HCT116 (cell line): ENCODE data around the gene ADGRD1. TPM values are rescaled to one million over a fixed set of nuclear protein-coding genes. Genes with fewer than 3 reads are reported as not detected.

Source experiments
- ATAC-seq: fragments of 200-7000 bp; cut with Tn5 transposase; 2 replicates; pipeline ENCODE4 v1.9.1; 2020; ENCODE audit warnings: mild to moderate bottlenecking, moderate library complexity
- BruUV-seq: library from RNA; stranded (reverse); fragments of 400-500 nt; replicated peaks from 2 replicates; lab custom pipeline; 2021; lab: Mats Ljungman, UMichigan
- CTCF ChIA-PET: fragments of 300-600 bp; sonication (Branson Sonifier 250); formaldehyde crosslinking; loops from one replicate; lab custom pipeline; 2021; ENCODE audit warnings: antibody characterized with exemption; lab: Charles Lee
- POLR2A ChIA-PET: fragments of 300-600, 350-600 bp; sonication (Branson Sonifier 250); formaldehyde crosslinking; loops from one replicate; lab custom pipeline; 2021; ENCODE audit warnings: antibody characterized with exemption; lab: Charles Lee
- RAD21 ChIA-PET, 2 experiments: fragments of 300-600 bp; sonication (Branson Sonifier 250); formaldehyde crosslinking; loops; one replicate each; lab custom pipeline; 2023; ENCODE audit warnings: low total read pairs in 2 of 2; ENCODE audit not compliant: uncharacterized antibody in 2 of 2, unreplicated experiment in 2 of 2, low non-redundant PET in 1 of 2; lab: Charles Lee
- DNase-seq: peaks from one replicate; pipeline ENCODE4 v3.0.0-alpha.2; 2010; ENCODE audit warnings: low read depth, low spot score
- H2AFZ ChIP-seq: fragments of 200-600 bp; shearing (Covaris generic), sonication (generic); 2 replicates; pipeline ENCODE4 v1.6.1; 2017; ENCODE audit warnings: low read depth, mixed run types, mixed read lengths, antibody characterized with exemption, low read length; ENCODE audit not compliant: poor library complexity, severe bottlenecking
- H3K27ac ChIP-seq: 2 replicates; pipeline ENCODE4 v1.5.1; 2012; ENCODE audit warnings: low read depth, low read length
- H3K27me3 ChIP-seq: fragments of 200-600 bp; sonication (generic); 2 replicates; pipeline ENCODE4 v1.6.1; 2016; ENCODE audit warnings: mixed run types, low read length, mixed read lengths; ENCODE audit not compliant: insufficient read depth
- H3K36me3 ChIP-seq, 2 experiments: fragments of 200-500 bp in 1 of 2; fragments of 200-600 bp in 1 of 2; sonication (Bioruptor generic) in 1 of 2; sonication (generic) in 1 of 2; 2 replicates each; pipeline versions ENCODE4 v1.5.1 to v1.6.1; 2014 to 2016; ENCODE audit warnings: low read length in 2 of 2, inconsistent platforms in 1 of 2, mixed read lengths in 1 of 2, mixed run types in 1 of 2; ENCODE audit not compliant: insufficient read depth in 2 of 2, control insufficient read depth in 1 of 2
- H3K4me1 ChIP-seq, 2 experiments: fragments of 200-600 bp in 1 of 2; sonication (generic) in 1 of 2; 2 replicates each; pipeline versions ENCODE4 v1.5.1 to v1.6.1; 2012 to 2017; ENCODE audit warnings: low read length in 2 of 2, inconsistent platforms in 1 of 2, mild to moderate bottlenecking in 1 of 2, mixed read lengths in 1 of 2, mixed run types in 1 of 2, moderate library complexity in 1 of 2; ENCODE audit not compliant: insufficient read depth in 2 of 2, control insufficient read depth in 1 of 2
- H3K4me2 ChIP-seq: fragments of 200-600 bp; sonication (generic); 2 replicates; pipeline ENCODE4 v1.6.1; 2017; ENCODE audit warnings: mixed run types, low read length, mixed read lengths
- H3K4me3 ChIP-seq, 2 experiments: fragments of 200-600 bp in 1 of 2; sonication (generic) in 1 of 2; replicated peaks in 1 of 2; 2 replicates each; pipeline ENCODE4 v1.5.1; 2011 to 2016; ENCODE audit warnings: low read length in 2 of 2, control low read depth in 1 of 2, low read depth in 1 of 2, mild to moderate bottlenecking in 1 of 2, mixed read lengths in 1 of 2, mixed run types in 1 of 2
- H3K79me2 ChIP-seq: fragments of 200-600 bp; sonication (generic); 2 replicates; pipeline ENCODE4 v1.6.1; 2017; ENCODE audit warnings: mild to moderate bottlenecking, mixed run types, low read length, moderate library complexity, mixed read lengths; ENCODE audit not compliant: insufficient read depth
- H3K9ac ChIP-seq: fragments of 200-600 bp; sonication (generic); 2 replicates; pipeline ENCODE4 v1.6.1; 2016; ENCODE audit warnings: low read length, mixed read lengths
- H3K9me2 ChIP-seq: fragments of 200-600 bp; sonication (generic), shearing (Covaris generic); 2 replicates; pipeline ENCODE4 v1.6.1; 2017; ENCODE audit warnings: mixed run types, mild to moderate bottlenecking, moderate library complexity; ENCODE audit not compliant: insufficient read depth
- H3K9me3 ChIP-seq, 2 experiments: fragments of 200-500 bp in 1 of 2; fragments of 200-600 bp in 1 of 2; sonication (Bioruptor generic) in 1 of 2; sonication (generic) in 1 of 2; 2 replicates each; pipeline ENCODE4 v1.6.1; 2014 to 2017; ENCODE audit warnings: low read length in 2 of 2, mixed read lengths in 2 of 2, inconsistent platforms in 1 of 2, low read depth in 1 of 2, mild to moderate bottlenecking in 1 of 2, mixed run types in 1 of 2, moderate library complexity in 1 of 2; ENCODE audit not compliant: control insufficient read depth in 1 of 2, insufficient read depth in 1 of 2
- H4K20me1 ChIP-seq: fragments of 200-600 bp; sonication (generic), shearing (Covaris generic); 2 replicates; pipeline ENCODE4 v1.6.1; 2017; ENCODE audit warnings: mixed run types, mild to moderate bottlenecking, moderate library complexity; ENCODE audit not compliant: insufficient read depth
- ATF3 ChIP-seq: IDR thresholded peaks from 2 replicates; pipeline ENCODE4 v1.6.1; 2012
- CEBPB ChIP-seq: IDR thresholded peaks from 2 replicates; pipeline ENCODE4 v1.6.1; 2012; ENCODE audit warnings: low read depth
- CTCF ChIP-seq, 3 experiments: fragments of 200-600 bp in 1 of 3; sonication (generic) in 1 of 3; IDR thresholded peaks in 2 of 3; conservative IDR thresholded peaks in 1 of 3; 2 replicates each; pipeline ENCODE4 v1.5.1; 2012 to 2017; ENCODE audit warnings: low read depth in 2 of 3, low read length in 2 of 3, antibody characterized with exemption in 1 of 3, borderline replicate concordance in 1 of 3, control low read depth in 1 of 3, mild to moderate bottlenecking in 1 of 3, mixed read lengths in 1 of 3, mixed run types in 1 of 3, moderate library complexity in 1 of 3; ENCODE audit not compliant: insufficient read depth in 1 of 3
- EGR1 ChIP-seq: IDR thresholded peaks from 2 replicates; pipeline ENCODE4 v1.6.1; 2012; ENCODE audit warnings: low read depth
- EZH2phosphoT487 ChIP-seq: fragments of 200-600 bp; IDR thresholded peaks from 2 replicates; pipeline ENCODE4 v1.6.1; 2018; ENCODE audit warnings: antibody characterized with exemption, borderline replicate concordance
- POLR2AphosphoS5 ChIP-seq: IDR thresholded peaks from 2 replicates; pipeline ENCODE4 v1.6.1; 2011; ENCODE audit warnings: mild to moderate bottlenecking, low read depth, low read length, moderate library complexity
- REST ChIP-seq: IDR thresholded peaks from 2 replicates; pipeline ENCODE4 v1.6.1; 2012; ENCODE audit warnings: low read depth
- SIN3A ChIP-seq: IDR thresholded peaks from 2 replicates; pipeline ENCODE4 v1.6.1; 2012; ENCODE audit warnings: low read depth
- SP1 ChIP-seq: IDR thresholded peaks from 2 replicates; pipeline ENCODE4 v1.6.1; 2012; ENCODE audit warnings: low read depth
- TCF7L2 ChIP-seq: IDR thresholded peaks from 2 replicates; pipeline ENCODE4 v1.7.0; 2011; ENCODE audit warnings: borderline replicate concordance, inconsistent platforms; ENCODE audit not compliant: insufficient read depth, insufficient read length; ENCODE audit errors: extremely low read depth
- ZBTB33 ChIP-seq: IDR thresholded peaks from 2 replicates; pipeline ENCODE4 v1.6.1; 2011; ENCODE audit warnings: mild to moderate bottlenecking, low read length, moderate library complexity; ENCODE audit not compliant: insufficient replicate concordance; ENCODE audit errors: extremely low read depth
- ZFX ChIP-seq: fragments of 450-650 bp; IDR thresholded peaks from 2 replicates; pipeline ENCODE4 v1.6.1; 2017
- intact Hi-C: fragments of 100-400 bp; cut with micrococcal nuclease; formaldehyde crosslinking; loops from 2 replicates; pipeline ENCODE4 v1.10.0; 2022
- total RNA-seq: library from RNA; stranded (reverse); gene quantifications from one replicate; pipeline ENCODE4 v1.2.1, GENCODE V29; 2021; ENCODE audit not compliant: unreplicated experiment

Gene ADGRD1
- total RNA-seq, 1 experiment from 2014 or later, result 0.44 TPM

- H3K9me2 ChIP-seq, result no peaks in the 10 kb centered on the region
- no peaks in the 10 kb centered on the region for H4K20me1 ChIP-seq
- CTCF ChIA-PET, result no interaction called here
- peaks cover 0 to 5% of the 10 kb centered on the region in 2 experiments; a peak in 1 of 4 replicates for H3K9me3 ChIP-seq
- POLR2A ChIA-PET, result no interaction called here
- H3K9ac ChIP-seq, result no peak overlapping the region
- H3K27ac ChIP-seq, result no peak overlapping the region
- H3K4me3 ChIP-seq, result no peak overlapping the region
- intact Hi-C loops, result no loop called here
- no peaks in the 10 kb centered on the region for H3K79me2 ChIP-seq
- ATAC-seq, result no peak
- RAD21 ChIA-PET, result no interaction called here
- no peaks in the 10 kb centered on the region for H3K36me3 ChIP-seq
- TF ChIP-seq SP1 (no peak), SIN3A (no peak), EGR1 (no peak)
- peaks cover 14% of the 10 kb centered on the region; the same call in 1 of the 2 replicates for H3K27me3 ChIP-seq
- DNase-seq, result no peak
- BruUV-seq, result no TSS peak
- H3K4me1 ChIP-seq, result no peaks in the 10 kb centered on the region
- H3K4me2 ChIP-seq, result no peak overlapping the region
- no peak overlapping the region for H2AFZ ChIP-seq
Observed at GRCh38 chr12:130960058-130960457, 6.4 kb downstream of the ADGRD1 start.

- Histone ChIP-seq H3K9ac (no peak overlapping the region), H4K20me1 (no peaks in the 10 kb centered on the region), H3K4me2 (no peak overlapping the region), H3K36me3 (no peaks in the 10 kb centered on the region), H3K4me3 (no peak overlapping the region), H3K4me1 (no peaks in the 10 kb centered on the region), H3K27me3 (peaks cover 14% of the 10 kb centered on the region; the same call in 1 of the 2 replicates), H3K79me2 (no peaks in the 10 kb centered on the region), H3K9me3 (peaks cover 0 to 5% of the 10 kb centered on the region in 2 experiments; a peak in 1 of 4 replicates), H3K27ac (no peak overlapping the region), H3K9me2 (no peaks in the 10 kb centered on the region), H2AFZ (no peak overlapping the region)
- RAD21 ChIA-PET, result no interaction called here
- CTCF ChIA-PET, result no interaction called here
- no TSS peak for BruUV-seq
- DNase-seq (no peak), ATAC-seq (no peak)
- POLR2A ChIA-PET, result no interaction called here
- intact Hi-C loops, result no loop called here
- no peak for TF ChIP-seq ZBTB33
- no peak for TF ChIP-seq CEBPB
- no peak for TF ChIP-seq TCF7L2
- no peak for TF ChIP-seq SP1
- TF ChIP-seq EGR1, result no peak
- TF ChIP-seq REST, result no peak
- no peak for TF ChIP-seq EZH2phosphoT487
- no peak for TF ChIP-seq POLR2AphosphoS5
- no peak for TF ChIP-seq ZFX
- TF ChIP-seq CTCF (IDR thresholded peaks at IDR 0.05 in 2 of 3, conservative IDR thresholded peaks at IDR 0.05 in 1 of 3; ENCODE audit: borderline replicate concordance in 1 of 3, insufficient read depth in 1 of 3, low read depth in 2 of 3, low read length in 2 of 3), result no peak
- TF ChIP-seq ATF3, result no peak
Observed at GRCh38 chr12:130960787-130961186, 7.1 kb downstream of the ADGRD1 start.
